HG03108 (cell line): ENCODE data around the gene ZDHHC20.
A peak's percentile ranks its signal among the peaks of the same experiment; 100 is the strongest.

ENCODE experiments used
- ATAC-seq: cut with Tn5 transposase; IDR thresholded peaks from one replicate; pipeline ENCODE4 v1.9.1; 2021; ENCODE audit warnings: moderate library complexity; ENCODE audit not compliant: unreplicated experiment

Gene ZDHHC20, protein sequence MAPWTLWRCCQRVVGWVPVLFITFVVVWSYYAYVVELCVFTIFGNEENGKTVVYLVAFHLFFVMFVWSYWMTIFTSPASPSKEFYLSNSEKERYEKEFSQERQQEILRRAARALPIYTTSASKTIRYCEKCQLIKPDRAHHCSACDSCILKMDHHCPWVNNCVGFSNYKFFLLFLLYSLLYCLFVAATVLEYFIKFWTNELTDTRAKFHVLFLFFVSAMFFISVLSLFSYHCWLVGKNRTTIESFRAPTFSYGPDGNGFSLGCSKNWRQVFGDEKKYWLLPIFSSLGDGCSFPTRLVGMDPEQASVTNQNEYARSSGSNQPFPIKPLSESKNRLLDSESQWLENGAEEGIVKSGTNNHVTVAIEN

DNA sequence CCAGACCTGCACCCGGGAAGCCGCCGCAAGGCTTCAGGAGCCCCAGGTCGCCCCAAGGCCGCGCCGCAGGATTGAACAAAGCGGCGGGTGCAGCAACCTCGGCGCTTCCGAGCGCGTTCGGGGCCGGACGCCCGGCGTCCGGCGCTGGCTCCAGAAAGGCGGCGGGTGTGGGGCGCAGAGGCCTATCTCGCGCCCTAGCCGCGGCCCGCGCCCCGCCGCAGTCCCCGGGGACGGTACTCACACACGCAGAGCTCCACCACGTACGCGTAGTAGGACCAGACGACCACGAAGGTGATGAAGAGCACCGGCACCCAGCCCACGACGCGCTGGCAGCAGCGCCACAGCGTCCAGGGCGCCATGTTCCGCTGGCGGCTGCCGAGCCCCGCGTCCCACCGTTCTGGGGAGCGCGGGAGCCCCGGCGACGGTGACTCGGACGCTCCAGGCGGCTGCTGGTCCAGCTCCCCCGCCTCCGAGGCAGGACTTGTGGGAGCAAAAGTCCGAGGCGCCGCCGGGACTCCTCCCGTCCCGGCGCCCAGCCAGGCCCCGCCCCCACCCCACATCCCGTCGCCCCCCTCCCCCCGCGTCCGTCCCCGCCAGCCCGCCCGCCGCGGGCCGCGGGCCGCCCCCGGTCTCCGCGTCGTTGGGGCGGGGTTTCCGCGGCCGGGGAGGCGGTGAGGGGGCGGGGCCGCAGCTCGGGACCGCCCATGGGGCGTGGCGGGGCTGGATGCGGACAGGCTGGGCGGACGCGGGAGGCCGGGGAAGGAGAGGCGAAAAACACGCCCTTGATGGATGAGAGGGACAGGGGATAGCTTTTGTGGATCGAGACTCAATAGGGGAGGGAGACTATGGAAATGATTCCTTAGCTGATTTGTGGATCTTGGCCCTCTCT lies at the start of gene ZDHHC20:
Gene ZDHHC20, minus strand, starts transcription at position 491 of the 889 bp plus-strand sequence. Its CDS starts 132 bp downstream, at position 359.
- peak; percentile 87 for ATAC-seq

- ATAC-seq, result no peak
Measured at GRCh38 chr13:21504379-21504778, 45.3 kb upstream of the ZDHHC20 start.

- ATAC-seq, result no peak
Measured at GRCh38 chr13:21501686-21502085, 42.6 kb upstream of the ZDHHC20 start.

GRCh38 chr13:21486322-21486721 lies 27.2 kb upstream of the ZDHHC20 start:
- no peak for ATAC-seq

DNA sequence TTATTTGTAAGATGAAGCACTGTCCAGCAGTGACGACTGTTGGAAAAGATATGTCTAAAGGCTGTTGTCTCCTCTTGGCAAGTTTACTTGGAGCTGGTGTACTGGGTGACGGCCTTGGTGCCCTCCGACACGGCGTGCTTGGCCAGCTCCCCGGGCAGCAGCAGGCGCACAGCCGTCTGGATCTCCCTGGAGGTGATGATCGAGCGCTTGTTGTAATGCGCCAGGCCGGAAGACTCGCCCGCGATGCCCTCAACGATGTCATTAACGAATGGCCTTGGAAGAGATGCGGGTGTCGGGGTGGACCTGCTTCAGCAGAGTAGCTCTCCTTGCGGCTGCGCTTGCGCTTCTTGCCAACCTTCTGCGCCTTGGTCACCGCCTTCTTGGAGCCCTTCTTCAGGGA lies 24.6 kb upstream of the ZDHHC20 start:
- ATAC-seq, result no peak

- no peak for ATAC-seq
Measured at GRCh38 chr13:21481359-21481758, 22.3 kb upstream of the ZDHHC20 start.

GRCh38 chr13:21478881-21479808 lies 20.0 kb upstream of the ZDHHC20 start:
- no peak for ATAC-seq

DNA sequence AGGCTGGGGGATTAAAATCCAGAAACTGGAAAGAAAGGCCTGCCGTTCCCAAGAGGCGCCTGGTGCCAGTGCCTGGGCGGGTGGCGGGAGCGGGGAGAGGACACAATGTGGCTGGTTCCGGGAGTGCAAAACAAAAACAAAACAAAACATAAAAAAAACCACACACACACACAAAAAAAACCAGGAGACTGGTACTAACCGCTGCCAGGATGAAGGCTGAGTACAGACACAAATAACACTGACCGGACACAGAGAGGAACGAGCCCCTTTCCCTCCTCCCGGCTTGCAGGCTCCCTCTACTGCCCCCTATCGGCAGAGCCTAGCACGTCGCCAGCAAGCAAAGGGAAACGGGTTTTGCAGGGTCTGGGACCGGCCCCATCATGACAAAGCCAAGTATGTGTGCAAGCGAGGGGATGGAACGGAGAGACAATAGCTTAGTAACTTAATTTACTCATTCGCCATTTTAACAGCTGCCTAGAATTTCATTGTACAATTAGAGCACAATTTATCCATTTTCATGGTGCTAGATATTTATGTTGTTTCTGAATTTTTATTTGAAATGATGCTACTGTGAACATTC lies 17.9 kb upstream of the ZDHHC20 start:
- ATAC-seq, result peak; percentile 81

- ATAC-seq, result no peak
Measured at GRCh38 chr13:21475115-21475514, 16.0 kb upstream of the ZDHHC20 start.

DNA sequence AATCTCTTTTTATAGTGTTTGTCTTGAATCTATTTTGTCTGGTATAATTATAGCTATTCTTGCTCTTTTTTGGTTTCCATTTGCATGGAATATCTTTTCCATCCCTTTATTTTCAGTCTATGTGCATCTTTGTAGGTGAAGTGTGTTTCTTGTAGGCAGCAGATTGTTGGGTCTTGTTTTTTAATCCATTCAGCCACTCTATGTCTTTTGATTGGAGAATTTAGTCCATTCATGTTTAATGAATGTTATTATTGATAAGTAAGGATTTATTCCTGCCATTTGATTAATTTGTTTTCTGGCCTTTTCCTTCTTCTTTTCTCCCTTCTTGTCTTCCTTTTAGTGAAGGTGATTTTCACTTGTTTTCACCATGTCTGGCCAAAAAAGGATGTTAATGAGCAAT lies 11.7 kb upstream of the ZDHHC20 start:
- no peak for ATAC-seq

DNA sequence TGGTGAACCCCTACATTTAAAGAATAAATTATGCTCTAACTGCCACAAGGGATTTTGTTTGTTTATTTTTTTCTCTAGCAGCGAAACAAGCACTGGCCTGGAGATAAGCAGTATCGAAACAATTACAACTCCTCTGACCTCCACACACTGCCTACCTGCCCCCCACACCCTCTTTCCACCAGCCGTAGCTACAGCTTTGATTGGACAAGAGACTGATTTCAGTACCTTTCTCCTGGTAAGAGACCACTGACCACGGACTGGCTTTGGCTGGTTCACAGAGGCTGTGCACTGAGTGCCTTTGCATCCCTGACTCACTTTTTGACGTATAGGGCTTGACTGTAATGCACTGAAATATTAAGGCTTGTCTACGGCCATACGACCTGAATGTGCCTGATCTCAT lies 7.4 kb upstream of the ZDHHC20 start:
- no peak for ATAC-seq

DNA sequence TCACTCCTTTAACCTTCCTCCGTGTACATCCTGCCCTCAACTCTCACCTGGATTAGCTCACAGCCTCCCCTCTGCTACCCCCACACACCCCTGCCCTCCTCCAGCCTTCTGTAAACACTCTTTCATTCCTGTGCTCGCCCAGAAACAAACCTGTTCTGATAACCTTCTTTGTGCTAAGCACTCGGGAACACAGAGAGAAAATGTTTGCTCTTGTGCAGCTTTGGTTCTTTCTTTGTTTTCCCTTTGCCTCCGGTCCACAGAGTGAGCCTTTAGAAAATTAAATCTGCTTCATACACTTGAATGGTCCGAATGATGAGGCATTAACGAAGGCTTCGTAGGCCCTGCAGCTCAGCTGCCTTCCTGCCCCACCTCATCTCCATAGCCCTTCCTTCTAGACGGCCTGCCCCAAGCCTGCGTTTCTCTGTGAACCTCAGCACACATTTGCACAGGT lies 6.6 kb upstream of the ZDHHC20 start:
- no peak for ATAC-seq

GRCh38 chr13:21463424-21463823 lies 4.3 kb upstream of the ZDHHC20 start:
- no peak for ATAC-seq

GRCh38 chr13:21461131-21461530 lies 2.0 kb upstream of the ZDHHC20 start:
- no peak for ATAC-seq

GRCh38 chr13:21458451-21458812 lies 671 bp downstream of the ZDHHC20 start:
- peak; percentile 36 for ATAC-seq

GRCh38 chr13:21453387-21454081 lies 5.6 kb downstream of the ZDHHC20 start:
- no peak for ATAC-seq

- no peak for ATAC-seq
Measured at GRCh38 chr13:21450936-21451335, 8.2 kb downstream of the ZDHHC20 start.

DNA sequence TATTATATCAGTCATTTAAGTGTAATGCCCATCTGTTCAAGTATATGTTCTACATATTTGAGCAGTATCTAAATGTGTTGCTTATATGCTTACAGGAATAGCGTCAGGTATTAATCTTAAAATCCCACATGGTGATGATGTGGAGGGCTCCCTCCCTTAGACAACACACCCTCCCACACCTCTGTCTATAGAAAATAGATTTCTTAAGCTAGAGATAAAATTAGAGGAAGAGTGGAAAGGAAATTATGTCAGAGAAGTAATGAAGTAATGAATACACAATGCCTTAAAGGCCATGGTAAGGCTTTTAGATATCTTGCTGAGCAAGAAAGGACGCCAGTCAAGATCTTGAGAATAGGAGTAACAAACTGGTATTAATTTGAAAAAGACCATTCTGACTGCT lies 12.4 kb downstream of the ZDHHC20 start:
- ATAC-seq, result no peak

GRCh38 chr13:21445759-21446158 lies 13.3 kb downstream of the ZDHHC20 start:
- no peak for ATAC-seq

DNA sequence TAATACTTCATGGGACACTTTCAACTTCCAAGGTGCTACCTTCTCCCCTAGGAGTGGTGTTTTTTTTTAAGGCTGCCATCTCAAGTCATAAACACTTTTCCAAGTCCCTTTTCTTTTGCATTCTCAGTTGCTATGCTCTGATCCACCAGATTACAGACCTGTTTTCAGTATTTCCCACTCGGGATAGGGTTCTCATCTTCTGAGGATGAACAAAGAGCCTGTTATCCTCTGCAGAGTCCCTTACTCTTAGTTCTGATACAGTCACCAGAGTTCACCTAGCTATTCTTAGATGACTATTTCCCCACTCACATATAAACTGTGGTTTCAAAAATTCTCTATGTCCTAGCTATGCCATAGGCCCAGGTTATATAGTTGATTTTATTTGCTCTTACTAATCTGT lies 15.9 kb downstream of the ZDHHC20 start:
- no peak for ATAC-seq
